Sciatic nerve (tissue), 2 donors: ENCODE data around the gene ZNF213. TPM values are rescaled to one million over a fixed set of nuclear protein-coding genes. Genes with fewer than 3 reads are reported as not detected.
"Not testable (repeated sequence)": the region's sequence is repeated elsewhere in the genome, so short reads cannot be mapped to it uniquely, and the experiment has no call there.

Experiments
- ATAC-seq: fragments of 200-7000 bp; cut with Tn5 transposase; one replicate; pipeline ENCODE4 v1.9.1; 2020; ENCODE audit warnings: mild to moderate bottlenecking, moderate library complexity
- DNase-seq: peaks from one replicate; pipeline ENCODE4 v3.0.0-alpha.2; 2020; ENCODE audit warnings: low spot score
- intact Hi-C: fragments of 100-400 bp; cut with DNase I; formaldehyde crosslinking; loops from one replicate; pipeline ENCODE4 v1.14.2; 2022
- total RNA-seq: library from RNA; stranded (reverse); fragmentation: NEBNext Ultra II Directional; extraction: Animal tissue kit (Norgen Biotek cat#: 25700); gene quantifications from one replicate; pipeline ENCODE4 v1.2.1, GENCODE V29; 2021
- donor health status: DM: no; HTN: no; CAD: no.
- donor health status: DM: no; HTN: no; CAD: no.

The ZNF213 gene
- total RNA-seq, 1 donor from 2014 or later: 9.0 TPM

GRCh38 chr16:3182293-3182607, 47.4 kb downstream of the ZNF213 start:
- intact Hi-C loops, ATAC-seq, DNase-seq: not testable (repeated sequence)

DNA sequence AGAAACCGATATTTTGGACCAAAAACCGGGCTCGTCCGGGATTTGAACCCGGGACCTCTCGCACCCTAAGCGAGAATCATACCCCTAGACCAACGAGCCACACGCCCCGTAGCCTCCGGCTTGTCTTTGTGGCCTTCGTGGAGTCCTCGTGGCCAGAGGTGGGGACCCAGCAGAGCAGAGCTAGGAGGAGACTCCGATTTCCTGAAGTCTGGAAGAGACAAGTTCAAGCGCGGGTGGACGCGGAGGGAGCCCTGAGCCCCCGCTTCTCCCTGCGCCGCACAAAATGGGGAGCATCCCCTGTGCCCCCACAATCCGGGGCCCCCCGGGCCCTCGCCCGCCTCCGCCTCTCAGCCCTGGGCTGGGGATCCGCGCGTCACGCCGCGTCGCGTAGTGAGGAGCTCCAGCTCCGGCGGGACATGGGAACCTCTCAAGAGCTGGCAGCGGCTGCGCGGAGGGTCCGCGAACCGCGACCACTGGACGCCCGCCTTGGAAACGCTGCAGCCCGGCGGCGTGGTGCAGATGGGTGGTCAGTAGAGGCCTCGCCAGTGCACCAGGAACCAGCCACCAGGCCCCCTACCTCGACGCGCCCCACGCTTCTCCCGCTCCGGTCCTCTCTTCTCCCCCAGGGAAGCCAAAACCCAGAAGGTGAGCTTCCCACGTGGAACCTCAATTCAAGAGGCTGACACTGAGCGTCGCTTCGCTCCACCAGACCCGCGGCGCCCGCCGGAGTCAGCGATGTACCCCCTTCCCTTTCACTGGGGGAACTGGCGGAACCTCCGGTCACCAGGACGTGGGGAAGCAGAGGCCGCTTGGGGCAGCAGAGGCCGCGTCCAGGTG, 48.0 kb downstream of the ZNF213 start:
- ATAC-seq (no peak), DNase-seq (no peak)
- intact Hi-C loops: no loop called here

DNA sequence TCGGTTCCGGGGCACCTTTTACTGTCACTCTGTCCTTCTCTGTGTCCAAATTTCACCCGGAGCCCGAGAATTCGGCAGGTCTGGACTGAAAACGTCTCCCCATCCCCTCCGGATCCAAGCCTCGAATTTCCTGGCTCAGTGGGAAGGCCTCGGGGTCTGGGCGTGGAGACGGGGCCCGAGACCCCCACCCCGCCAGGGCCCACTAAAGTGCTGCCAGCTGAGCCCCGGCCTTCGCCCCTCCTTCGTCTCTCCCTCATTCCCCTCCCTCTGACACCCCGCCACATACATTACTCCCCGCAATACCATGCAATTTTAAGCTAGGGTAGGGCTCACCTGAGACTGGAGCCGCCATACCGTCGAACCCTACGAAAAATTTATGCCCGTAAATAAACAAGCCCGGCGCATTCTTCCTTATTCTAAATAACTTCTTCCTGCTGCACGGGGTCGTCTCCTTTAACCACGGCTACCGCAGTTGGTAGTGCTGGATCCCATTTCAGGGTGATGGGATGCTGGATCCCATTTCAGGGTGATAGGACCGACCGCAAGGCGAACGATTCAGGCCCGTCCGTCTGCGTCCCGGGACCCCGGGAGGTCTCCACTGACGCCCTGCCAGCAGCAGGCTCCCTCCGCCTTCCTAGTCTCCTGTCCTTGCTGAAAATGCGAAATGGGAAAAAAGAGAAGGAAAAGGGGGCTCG, 48.8 kb downstream of the ZNF213 start:
- DNase-seq (no peak), ATAC-seq (no peak)
- intact Hi-C loops: no loop called here

- intact Hi-C loops: no loop called here
- ATAC-seq (no peak), DNase-seq (no peak)
Observed at GRCh38 chr16:3186946-3187690, 52.3 kb downstream of the ZNF213 start.

GRCh38 chr16:3187798-3188674, 53.2 kb downstream of the ZNF213 start, which contains the start of gene OR1F1:
TSS of gene OR1F1 (plus strand) at chr16:3188204.
- ATAC-seq (no peak), DNase-seq (no peak)
- intact Hi-C loops: no loop called here

DNA sequence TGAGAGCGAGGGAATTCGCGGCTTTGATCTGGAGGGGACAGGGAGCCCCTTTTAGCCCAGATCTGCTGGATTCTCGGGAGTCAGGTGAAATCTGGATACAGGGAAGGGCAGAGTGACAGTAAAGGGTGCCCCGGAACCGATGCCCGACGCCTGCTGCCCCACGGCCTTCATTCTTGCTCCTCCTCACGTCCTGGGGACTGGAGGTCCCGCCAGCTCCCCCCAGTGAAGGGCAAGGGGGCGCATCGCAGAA, 53.8 kb downstream of the ZNF213 start:
- ATAC-seq (peak; percentile 13), DNase-seq (no peak)
- intact Hi-C loops: no loop called here

DNA sequence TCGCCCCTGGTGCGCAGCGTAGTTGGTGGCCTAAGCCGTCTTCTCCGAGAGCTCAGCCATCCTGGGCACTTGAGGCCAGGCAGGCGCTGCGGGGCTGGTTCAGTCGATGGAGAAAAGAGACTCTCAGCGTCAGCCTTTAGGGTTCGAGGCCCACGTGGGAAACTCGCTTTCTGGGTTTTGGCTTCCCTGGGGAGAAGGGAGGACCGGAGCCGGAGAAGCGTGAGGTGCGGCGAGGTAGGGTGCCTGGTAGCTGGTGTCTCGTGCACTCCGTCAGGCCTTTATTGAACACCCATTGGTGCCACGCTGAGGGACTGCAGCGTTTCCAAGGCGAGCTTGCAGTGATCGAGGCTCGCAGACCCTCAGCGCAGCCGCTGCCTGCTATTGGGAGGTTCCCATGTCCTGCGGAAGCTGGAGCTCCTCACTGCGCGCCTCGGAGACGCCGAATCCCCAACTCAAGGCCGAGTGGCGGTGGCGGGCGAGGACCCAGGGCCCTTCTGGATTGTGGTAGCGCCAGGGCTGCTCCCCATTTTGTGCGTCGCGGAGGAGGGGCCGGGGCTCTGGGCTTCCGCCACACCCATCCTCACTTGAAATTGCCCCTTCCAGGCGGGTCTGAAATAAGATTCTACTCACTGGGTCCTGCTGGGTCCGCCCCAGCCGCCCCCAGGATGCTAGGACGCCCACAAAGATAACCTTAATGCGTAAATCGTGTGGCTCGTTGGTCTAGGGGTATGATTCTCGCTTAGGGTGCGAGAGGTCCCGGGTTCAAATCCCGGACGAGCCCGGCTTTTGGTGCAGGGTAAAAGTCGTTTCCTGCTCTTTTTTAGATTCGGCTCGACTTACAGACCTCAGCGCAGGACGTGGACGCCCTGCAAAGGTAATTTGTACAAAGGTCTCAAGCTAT, 54.3 kb downstream of the ZNF213 start:
- DNase-seq (no peak), ATAC-seq (no peak)
- intact Hi-C loops: no loop called here

GRCh38 chr16:3189869-3190268, 55.0 kb downstream of the ZNF213 start:
- intact Hi-C loops: no loop called here
- no peak for ATAC-seq
- no peak for DNase-seq

- DNase-seq (no peak), ATAC-seq (no peak)
- intact Hi-C loops: no loop called here
Observed at GRCh38 chr16:3190949-3191353, 56.1 kb downstream of the ZNF213 start.

Other genes with a start within 250 kb of the ZNF213 start
- 72.5 TPM for gene FLYWCH1, start 223.1 kb upstream of the ZNF213 start, total RNA-seq
- gene KREMEN2, start 170.8 kb upstream of the ZNF213 start, total RNA-seq: not detected
- 6.6 TPM for gene PAQR4, start 165.7 kb upstream of the ZNF213 start, total RNA-seq
- gene PKMYT1, start 154.6 kb upstream of the ZNF213 start, total RNA-seq: 1.9 TPM
- 0.53 TPM for gene CLDN9, start 122.1 kb upstream of the ZNF213 start, total RNA-seq
- not detected for gene CLDN6, start 116.8 kb upstream of the ZNF213 start, total RNA-seq
- gene TNFRSF12A, start 114.7 kb upstream of the ZNF213 start, total RNA-seq: 13.6 TPM
- gene HCFC1R1, start 111.1 kb upstream of the ZNF213 start, total RNA-seq: 65.9 TPM
- gene THOC6, start 111.0 kb upstream of the ZNF213 start, total RNA-seq: 13.6 TPM
- gene BICDL2, start 98.1 kb upstream of the ZNF213 start, total RNA-seq: 0.22 TPM
- 9.1 TPM for gene MMP25, start 88.5 kb upstream of the ZNF213 start, total RNA-seq
- 32.6 TPM for gene IL32, start 69.4 kb upstream of the ZNF213 start, total RNA-seq
- gene ZSCAN10, start 35.7 kb upstream of the ZNF213 start, total RNA-seq: not detected
- 12.3 TPM for gene ZNF205, start 22.4 kb upstream of the ZNF213 start, total RNA-seq
- gene OR1F1, start 53.2 kb downstream of the ZNF213 start, total RNA-seq: not detected
- 7.4 TPM for gene ZNF200, start 100.1 kb downstream of the ZNF213 start, total RNA-seq
- 3.0 TPM for gene MEFV, start 121.6 kb downstream of the ZNF213 start, total RNA-seq
- 31.4 TPM for gene ZNF263, start 148.5 kb downstream of the ZNF213 start, total RNA-seq
- 9.9 TPM for gene TIGD7, start 170.4 kb downstream of the ZNF213 start, total RNA-seq
- 33.8 TPM for gene ZNF75A, start 170.5 kb downstream of the ZNF213 start, total RNA-seq
- 0.40 TPM for gene OR2C1, start 220.9 kb downstream of the ZNF213 start, total RNA-seq